ENCODE data around the gene KDM6B.

KDM6B gene

DNA sequence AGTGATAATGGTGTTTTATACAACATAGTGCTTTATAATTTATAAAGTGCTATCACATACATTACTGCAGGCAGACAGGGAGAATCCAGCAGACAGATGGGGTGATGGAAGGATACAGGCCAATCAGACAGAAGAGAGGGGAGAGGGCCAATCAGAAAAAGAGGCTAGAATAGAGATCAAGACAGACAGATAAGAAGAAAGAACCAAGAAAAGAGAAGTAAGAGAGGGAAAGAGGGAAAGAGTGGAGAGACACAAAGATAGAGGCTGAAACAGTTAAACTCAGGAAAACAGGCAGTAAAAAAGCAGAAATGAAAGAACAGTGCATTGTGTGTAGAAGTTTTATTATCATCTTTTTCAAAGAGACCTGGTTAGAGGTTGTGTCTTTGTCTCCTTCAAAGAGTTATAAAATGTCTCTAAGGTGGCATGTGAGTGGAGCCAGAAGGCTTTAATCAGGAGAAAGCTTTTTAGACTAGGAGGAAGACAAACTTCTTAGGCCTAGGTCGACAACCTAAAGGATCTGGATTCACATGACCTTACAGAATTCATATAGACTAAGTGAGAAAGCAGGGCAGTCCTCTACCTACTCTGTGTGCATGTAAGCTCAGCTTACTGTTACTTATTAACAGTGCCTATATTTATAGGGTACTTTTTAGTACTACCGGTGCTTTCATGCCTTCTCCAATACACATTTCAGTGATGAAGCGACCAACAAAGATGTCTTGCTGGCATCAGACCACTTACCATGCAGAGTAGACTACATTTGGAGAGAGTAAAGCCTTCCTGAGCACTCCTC, 46.3 kb downstream of the KDM6B start:
- no peak for DNase-seq (ENCODE audit: low spot score)

DNA sequence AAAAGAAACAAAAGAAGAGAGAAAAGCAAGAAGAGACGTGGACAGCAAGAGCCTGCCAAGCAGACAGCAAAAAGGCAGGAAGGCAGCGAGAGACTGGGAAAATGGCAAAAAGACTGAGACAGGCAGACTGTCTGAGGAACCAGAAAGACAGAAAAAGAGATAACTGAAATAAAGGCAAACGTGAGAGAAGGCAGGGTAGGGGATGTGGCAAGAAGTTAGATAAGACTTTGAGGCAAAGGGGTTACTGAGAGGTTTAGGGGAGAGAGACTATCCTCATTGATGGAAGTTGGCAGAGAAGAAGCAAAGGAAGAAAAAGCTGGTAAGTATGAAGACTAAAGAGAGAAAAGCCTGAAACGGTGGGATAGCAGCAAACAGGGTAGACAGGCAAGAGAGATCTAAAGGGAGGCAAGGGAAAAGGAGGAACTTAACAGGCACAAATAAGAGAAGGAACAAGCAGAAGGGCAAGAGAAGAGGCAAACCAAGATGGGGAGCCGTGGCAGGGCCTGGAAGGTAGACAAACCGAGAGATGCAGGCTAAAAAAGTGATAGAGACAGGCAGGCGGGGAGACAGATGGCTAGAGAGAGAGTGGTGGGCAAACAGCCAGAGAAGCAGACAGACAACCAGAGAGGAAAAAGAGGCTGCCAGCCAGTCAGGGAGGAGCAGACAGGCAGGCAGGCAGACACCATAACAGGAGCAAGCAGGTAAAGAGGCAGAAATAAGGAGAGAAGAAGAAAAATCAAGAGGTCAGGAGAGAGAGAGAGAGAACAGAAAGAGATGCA, 47.4 kb downstream of the KDM6B start:
- DNase-seq (ENCODE audit: low spot score), result peak; percentile 38

DNA sequence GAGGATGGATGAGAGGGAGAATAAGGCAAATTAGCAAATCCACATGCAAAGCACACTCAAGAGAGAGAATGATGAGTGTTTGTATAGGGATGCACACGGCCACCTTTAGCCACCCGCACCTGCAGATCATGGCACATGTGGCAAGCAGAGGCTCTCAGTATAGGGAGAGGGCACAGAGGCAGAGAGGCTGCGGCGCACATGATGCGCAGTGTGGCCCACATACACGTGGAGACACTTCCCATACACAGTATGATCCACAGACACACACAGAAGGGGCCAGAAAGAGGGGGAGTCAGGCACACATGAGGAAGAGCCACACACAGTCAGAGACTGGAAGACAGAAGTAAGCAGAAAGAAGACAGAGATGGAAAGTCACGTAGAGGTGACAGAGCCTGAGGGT, 48.1 kb downstream of the KDM6B start:
- DNase-seq (ENCODE audit: low spot score), result no peak

DNA sequence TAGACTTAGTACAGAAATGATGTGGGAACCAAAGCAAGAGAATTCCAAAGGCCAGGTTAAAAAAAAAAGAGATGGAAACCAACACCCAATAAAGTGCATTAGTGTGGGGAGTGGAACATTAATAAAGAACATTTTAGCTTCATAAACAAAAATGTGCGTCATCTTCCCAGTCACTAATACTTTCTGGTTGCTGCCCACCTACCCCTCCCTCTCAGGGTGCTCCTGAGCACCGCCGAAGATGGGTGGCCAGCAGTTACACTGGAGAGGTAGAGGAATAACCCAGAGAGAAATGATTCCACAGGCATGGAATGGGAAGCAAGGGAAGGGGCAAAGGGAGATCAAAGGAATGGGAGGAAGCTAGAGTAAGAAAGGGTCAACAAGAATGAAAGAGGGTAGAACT, 48.6 kb downstream of the KDM6B start:
- DNase-seq (ENCODE audit: low spot score), result no peak

Data from hematopoietic multipotent progenitor cell treated with erythropoietin and hydrocortisone succinate and interleukin-3 and kit ligand, for 15 days (in vitro differentiated cells).